Neuronal stem cell (in vitro differentiated cells): ENCODE data around the gene RAPGEF2.

Experiments used
- DNase-seq: peaks from one replicate; pipeline ENCODE4 v3.0.0-alpha.2; 2013; ENCODE audit warnings: low spot score
- H2AFZ ChIP-seq: one replicate; pipeline ENCODE4 v1.6.1; 2013; ENCODE audit warnings: mild to moderate bottlenecking, low read length, inconsistent platforms
- H2AK5ac ChIP-seq: 2 replicates; pipeline ENCODE4 v1.6.1; 2013; ENCODE audit warnings: low read depth, mild to moderate bottlenecking, inconsistent platforms, low read length, moderate library complexity, mixed read lengths
- H2BK120ac ChIP-seq: 2 replicates; pipeline ENCODE4 v1.6.1; 2013; ENCODE audit warnings: low read depth, mild to moderate bottlenecking, inconsistent platforms, low read length, moderate library complexity, mixed read lengths
- H2BK12ac ChIP-seq: one replicate; pipeline ENCODE4 v1.6.1; 2013; ENCODE audit warnings: low read length, inconsistent platforms
- H2BK15ac ChIP-seq: 2 replicates; pipeline ENCODE4 v1.6.1; 2013; ENCODE audit warnings: mild to moderate bottlenecking, low read length, inconsistent platforms, mixed read lengths
- H2BK5ac ChIP-seq: one replicate; pipeline ENCODE4 v1.6.1; 2013; ENCODE audit warnings: inconsistent platforms, mild to moderate bottlenecking, low read length, moderate library complexity
- H3K14ac ChIP-seq: one replicate; pipeline ENCODE4 v1.6.1; 2013; ENCODE audit warnings: low read length, inconsistent platforms
- H3K18ac ChIP-seq: 2 replicates; pipeline ENCODE4 v1.6.1; 2013; ENCODE audit warnings: low read length, inconsistent platforms
- H3K23ac ChIP-seq: 2 replicates; pipeline ENCODE4 v1.6.1; 2013; ENCODE audit warnings: low read depth, mild to moderate bottlenecking, mixed read lengths, low read length, inconsistent platforms; ENCODE audit not compliant: poor library complexity
- H3K27ac ChIP-seq: replicated peaks from 3 replicates; pipeline ENCODE4 v1.5.1; 2013; ENCODE audit warnings: low read length, inconsistent platforms
- H3K27me3 ChIP-seq, 3 experiments: 2 replicates each; pipeline ENCODE4 v1.6.1; 2013; ENCODE audit warnings: low read length in 3 of 3, mild to moderate bottlenecking in 2 of 3, inconsistent platforms in 1 of 3, low read depth in 1 of 3, mixed read lengths in 1 of 3, moderate library complexity in 1 of 3; ENCODE audit not compliant: control insufficient read depth in 3 of 3, insufficient read depth in 3 of 3
- H3K36me3 ChIP-seq, 2 donors: replicated peaks in 1 of 2; 2 replicates each; pipeline ENCODE4 v1.6.1; 2013; ENCODE audit warnings: low read length in 2 of 2; ENCODE audit not compliant: control insufficient read depth in 2 of 2, insufficient read depth in 2 of 2
- H3K4ac ChIP-seq: 2 replicates; pipeline ENCODE4 v1.6.1; 2013; ENCODE audit warnings: inconsistent platforms, mild to moderate bottlenecking, low read length, moderate library complexity
- H3K4me1 ChIP-seq, 2 donors: 1 replicate in 1 of 2; 2 replicates in 1 of 2; pipeline ENCODE4 v1.6.1; 2013; ENCODE audit warnings: low read length in 2 of 2, low read depth in 1 of 2; ENCODE audit not compliant: control insufficient read depth in 2 of 2, insufficient read depth in 1 of 2
- H3K4me2 ChIP-seq: one replicate; pipeline ENCODE4 v1.6.1; 2013; ENCODE audit warnings: mild to moderate bottlenecking, low read length, inconsistent platforms; ENCODE audit not compliant: insufficient read depth, poor library complexity, severe bottlenecking
- H3K4me3 ChIP-seq, 2 donors: 2 replicates each; pipeline ENCODE4 v1.5.1; 2013; ENCODE audit warnings: low read length in 2 of 2, mild to moderate bottlenecking in 2 of 2, inconsistent platforms in 1 of 2, moderate library complexity in 1 of 2
- H3K79me1 ChIP-seq: one replicate; pipeline ENCODE4 v1.6.1; 2013; ENCODE audit warnings: low read depth, mild to moderate bottlenecking, inconsistent platforms, low read length, moderate library complexity
- H3K9ac ChIP-seq: one replicate; pipeline ENCODE4 v1.6.1; 2013; ENCODE audit warnings: mild to moderate bottlenecking, low read depth, low read length, inconsistent platforms; ENCODE audit not compliant: poor library complexity
- H3K9me3 ChIP-seq, 2 donors: replicated peaks in 1 of 2; 2 replicates each; pipeline versions ENCODE3 to v1.6.1; 2013; ENCODE audit warnings: low read length in 2 of 2, mild to moderate bottlenecking in 2 of 2, inconsistent platforms in 1 of 2, low read depth in 1 of 2, mixed read lengths in 1 of 2, moderate library complexity in 1 of 2; ENCODE audit not compliant: control insufficient read depth in 2 of 2, insufficient read depth in 1 of 2
- H4K8ac ChIP-seq: one replicate; pipeline ENCODE4 v1.6.1; 2013; ENCODE audit warnings: low read depth, mild to moderate bottlenecking, inconsistent platforms, low read length, moderate library complexity
- H4K91ac ChIP-seq: one replicate; pipeline ENCODE4 v1.6.1; 2013; ENCODE audit warnings: low read length, low read depth, mild to moderate bottlenecking, inconsistent platforms; ENCODE audit not compliant: poor library complexity
- WGBS, 2 donors: extraction: QIAGEN DNeasy Blood & Tissue Kit; methylation state at CpG; one replicate each; pipeline ENCODE4 v1.1.7; 2013; ENCODE audit warnings: missing lambda C conversion rate in 2 of 2, mixed read lengths in 1 of 2; ENCODE audit not compliant: insufficient read length in 2 of 2, insufficient replicate concordance in 1 of 2; ENCODE audit errors: extremely low coverage in 2 of 2; 5-methylcytosine and 5-hydroxymethylcytosine counted together

The RAPGEF2 gene

GRCh38 chr4:159396151-159396550 lies 293.3 kb downstream of the RAPGEF2 start:
- Histone ChIP-seq H3K23ac (no peak overlapping the region), H3K9ac (no peak overlapping the region), H3K79me1 (no peaks in the 10 kb centered on the region), H3K14ac (no peak overlapping the region), H2AK5ac (no peak overlapping the region), H2BK120ac (no peak overlapping the region), H4K8ac (no peak overlapping the region), H3K27me3 (no peaks in the 10 kb centered on the region), H2BK15ac (no peak overlapping the region), H3K4ac (no peak overlapping the region), H2BK5ac (no peak overlapping the region), H4K91ac (no peak overlapping the region), H3K27ac (no peak overlapping the region), H3K4me1 (peaks cover 4 to 6% of the 10 kb centered on the region in 2 donors), H3K9me3 (no peaks in the 10 kb centered on the region), H3K18ac (no peak overlapping the region), H3K4me2 (no peak overlapping the region), H3K36me3 (no peaks in the 10 kb centered on the region), H2AFZ (no peak overlapping the region), H2BK12ac (no peak overlapping the region), H3K4me3 (no peak overlapping the region)
- whole genome bisulfite sequencing, 2 donors: no CpG with 5 or more reads among the region's 3 CpGs
- DNase-seq: no peak

GRCh38 chr4:159398236-159398638 lies 295.4 kb downstream of the RAPGEF2 start:
- Histone ChIP-seq H3K14ac (no peak overlapping the region), H3K4me1 (peaks cover 4 to 10% of the 10 kb centered on the region in 2 donors), H3K27ac (no peak overlapping the region), H3K4me2 (no peak overlapping the region), H3K18ac (no peak overlapping the region), H4K8ac (no peak overlapping the region), H2AFZ (no peak overlapping the region), H2BK5ac (no peak overlapping the region), H4K91ac (no peak overlapping the region), H3K4ac (no peak overlapping the region), H3K27me3 (peaks cover 0 to 2% (median 0%) of the 10 kb centered on the region in 3 experiments), H3K9me3 (no peaks in the 10 kb centered on the region), H3K36me3 (no peaks in the 10 kb centered on the region), H2BK15ac (no peak overlapping the region), H2BK120ac (no peak overlapping the region), H3K23ac (no peak overlapping the region), H3K9ac (no peak overlapping the region), H3K79me1 (no peaks in the 10 kb centered on the region), H2BK12ac (no peak overlapping the region), H2AK5ac (no peak overlapping the region), H3K4me3 (no peak overlapping the region)
- no CpG with 5 or more reads among the region's 7 CpGs for WGBS, 2 donors
- no peak for DNase-seq

GRCh38 chr4:159400558-159401225 lies 297.8 kb downstream of the RAPGEF2 start:
- Histone ChIP-seq H3K14ac (peak overlapping the region; percentile 60), H3K4me1 (peaks cover 4 to 10% of the 10 kb centered on the region in 2 donors), H3K18ac (peak overlapping the region; percentile 40), H3K4ac (no peak overlapping the region), H2BK5ac (no peak overlapping the region), H3K9ac (peak overlapping the region; percentile 16), H3K4me3 (no peak overlapping the region), H2AK5ac (no peak overlapping the region), H3K4me2 (no peak overlapping the region), H4K8ac (no peak overlapping the region), H2BK120ac (no peak overlapping the region), H3K79me1 (no peaks in the 10 kb centered on the region), H2BK15ac (no peak overlapping the region), H3K23ac (peak overlapping the region; percentile 86), H3K9me3 (no peaks in the 10 kb centered on the region), H2BK12ac (no peak overlapping the region), H2AFZ (peak overlapping the region; percentile 52), H3K36me3 (no peaks in the 10 kb centered on the region), H3K27ac (no peak overlapping the region), H4K91ac (no peak overlapping the region), H3K27me3 (peaks cover 0 to 7% (median 0%) of the 10 kb centered on the region in 3 experiments)
- WGBS, 2 donors: no CpG with 5 or more reads among the region's 12 CpGs
- DNase-seq: no peak

- Histone ChIP-seq H2BK120ac (no peak overlapping the region), H2AFZ (peak overlapping the region; percentile 53), H4K91ac (no peak overlapping the region), H3K27me3 (peaks cover 0 to 7% (median 0%) of the 10 kb centered on the region in 3 experiments), H2BK15ac (no peak overlapping the region), H3K79me1 (no peaks in the 10 kb centered on the region), H3K4ac (no peak overlapping the region), H3K9me3 (no peaks in the 10 kb centered on the region), H3K36me3 (no peaks in the 10 kb centered on the region), H3K23ac (no peak overlapping the region), H3K4me3 (no peak overlapping the region), H3K18ac (no peak overlapping the region), H2AK5ac (no peak overlapping the region), H2BK12ac (no peak overlapping the region), H3K27ac (no peak overlapping the region), H3K9ac (no peak overlapping the region), H2BK5ac (no peak overlapping the region), H4K8ac (no peak overlapping the region), H3K4me1 (peaks cover 4 to 10% of the 10 kb centered on the region in 2 donors), H3K14ac (no peak overlapping the region), H3K4me2 (no peak overlapping the region)
- WGBS, 2 donors: no CpG with 5 or more reads among the region's 4 CpGs
- DNase-seq: no peak
These were observed 298.4 kb downstream of the RAPGEF2 start for GRCh38 chr4:159401226-159401712.
